HEK293T (cell line): ENCODE measurements around the gene IZUMO1R.

Experiments used
- ARNT ChIP-seq: fragments of 450-650 bp; IDR thresholded peaks from 2 replicates; pipeline ENCODE4 v1.6.1; 2017; ENCODE audit warnings: mild to moderate bottlenecking
- FOXA1 ChIP-seq: fragments of 450-650 bp; IDR thresholded peaks from 2 replicates; pipeline ENCODE4 v1.6.1; 2016; ENCODE audit warnings: mild to moderate bottlenecking
- FOXK2 ChIP-seq: fragments of 450-650 bp; IDR thresholded peaks from 2 replicates; pipeline ENCODE4 v1.6.1; 2016; ENCODE audit warnings: mild to moderate bottlenecking
- FOXM1 ChIP-seq: fragments of 450-650 bp; IDR thresholded peaks from 2 replicates; pipeline ENCODE4 v1.6.1; 2017; ENCODE audit warnings: mild to moderate bottlenecking, borderline replicate concordance
- L3MBTL2 ChIP-seq: fragments of 450-650 bp; conservative IDR thresholded peaks from 2 replicates; pipeline ENCODE4 v1.6.1; 2016; ENCODE audit warnings: mild to moderate bottlenecking
- LEF1 ChIP-seq: fragments of 450-650 bp; IDR thresholded peaks from 2 replicates; pipeline ENCODE4 v1.6.1; 2017; ENCODE audit warnings: mild to moderate bottlenecking, borderline replicate concordance
- NFRKB ChIP-seq: fragments of 450-650 bp; IDR thresholded peaks from 2 replicates; pipeline ENCODE4 v1.6.1; 2016; ENCODE audit warnings: mild to moderate bottlenecking, moderate library complexity
- ZNF384 ChIP-seq: fragments of 450-650 bp; IDR thresholded peaks from 2 replicates; pipeline ENCODE4 v1.6.1; 2016
- TF ChIP-seq, protein P1 (sequence below): fragments of 450-650 bp; IDR thresholded peaks from 2 replicates; pipeline ENCODE4 v1.6.1; 2016

DNA sequence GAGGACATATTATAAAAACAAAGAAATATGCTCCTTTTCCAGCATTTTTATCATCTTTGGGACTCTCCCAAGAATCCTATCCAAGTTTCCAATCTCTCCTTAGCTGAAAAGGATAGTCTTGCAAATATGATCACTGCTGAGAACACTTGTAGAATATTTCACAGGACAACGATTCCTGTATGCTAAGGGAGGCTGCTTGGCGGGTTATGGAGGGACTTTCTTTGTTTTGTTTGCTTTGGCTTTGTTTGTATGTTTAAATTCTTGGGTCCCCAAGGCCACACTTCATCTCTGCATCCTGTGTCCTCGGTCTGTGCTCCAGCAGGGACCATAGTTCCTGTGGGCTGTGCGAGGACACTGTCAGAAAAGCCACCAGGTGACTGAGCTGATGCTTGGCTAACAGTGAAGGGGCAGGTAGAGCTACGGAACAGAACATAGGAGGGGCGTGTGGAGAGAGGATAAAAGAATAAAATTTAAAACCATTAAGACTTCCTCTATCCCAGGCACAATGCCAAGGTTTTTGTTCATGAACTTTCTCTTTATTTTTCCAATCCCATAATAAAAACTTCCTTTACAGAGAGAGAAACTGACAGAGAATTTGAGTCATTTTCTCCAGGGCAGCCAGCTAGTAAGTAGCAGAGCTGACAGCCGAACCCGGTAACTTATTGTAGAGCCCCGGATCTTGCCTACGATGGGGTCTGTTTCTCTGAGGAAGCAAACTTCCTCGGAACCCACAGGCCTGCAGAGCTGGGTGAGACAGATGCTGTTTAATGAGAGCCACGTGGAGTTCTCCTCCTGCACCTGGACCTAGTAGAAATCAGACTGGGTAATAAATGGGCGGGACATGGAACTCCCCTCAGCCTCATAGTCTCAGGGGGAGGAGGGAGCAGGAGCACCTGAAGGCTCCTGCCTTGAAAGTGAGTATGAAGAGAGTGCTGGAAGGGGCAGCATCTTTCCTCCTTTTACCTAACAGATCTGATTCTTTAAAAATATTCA, at the start of gene IZUMO1R:
- TF ChIP-seq ARNT = no peak
- TF ChIP-seq, protein P1, sequence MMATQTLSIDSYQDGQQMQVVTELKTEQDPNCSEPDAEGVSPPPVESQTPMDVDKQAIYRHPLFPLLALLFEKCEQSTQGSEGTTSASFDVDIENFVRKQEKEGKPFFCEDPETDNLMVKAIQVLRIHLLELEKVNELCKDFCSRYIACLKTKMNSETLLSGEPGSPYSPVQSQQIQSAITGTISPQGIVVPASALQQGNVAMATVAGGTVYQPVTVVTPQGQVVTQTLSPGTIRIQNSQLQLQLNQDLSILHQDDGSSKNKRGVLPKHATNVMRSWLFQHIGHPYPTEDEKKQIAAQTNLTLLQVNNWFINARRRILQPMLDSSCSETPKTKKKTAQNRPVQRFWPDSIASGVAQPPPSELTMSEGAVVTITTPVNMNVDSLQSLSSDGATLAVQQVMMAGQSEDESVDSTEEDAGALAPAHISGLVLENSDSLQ = no peak
- TF ChIP-seq FOXK2 = no peak
- TF ChIP-seq FOXA1 = no peak
- no peak for TF ChIP-seq ZNF384
- TF ChIP-seq FOXM1 = no peak
- no peak for TF ChIP-seq L3MBTL2
- TF ChIP-seq NFRKB = no peak
- no peak for TF ChIP-seq LEF1
